Activated T-cell treated with anti-CD3 and anti-CD28 coated beads, Interleukin-2, amount 50 U/mL, for 24 hours (primary cell): ENCODE results near the gene ITM2C.

Source experiments
- DNase-seq: peaks from one replicate; pipeline ENCODE4 v3.0.0-alpha.2; 2020
- H3K27ac Mint-ChIP-seq: 2 replicates; pipeline ENCODE4 v1.8.0; 2020; ENCODE audit warnings: mild to moderate bottlenecking, mixed read lengths
- H3K27me3 Mint-ChIP-seq: 2 replicates; pipeline ENCODE4 v1.8.0; 2020; ENCODE audit warnings: mixed read lengths
- H3K36me3 Mint-ChIP-seq: 2 replicates; pipeline ENCODE4 v1.8.0; 2020; ENCODE audit warnings: low read depth, mixed read lengths
- H3K4me1 Mint-ChIP-seq: 2 replicates; pipeline ENCODE4 v1.8.0; 2020; ENCODE audit warnings: low read depth, mixed read lengths
- H3K4me3 Mint-ChIP-seq: 2 replicates; pipeline ENCODE4 v1.8.0; 2020; ENCODE audit warnings: mild to moderate bottlenecking, moderate library complexity, mixed read lengths
- H3K9me3 Mint-ChIP-seq: 2 replicates; pipeline ENCODE4 v1.8.0; 2020; ENCODE audit warnings: mixed read lengths

The ITM2C gene

GRCh38 chr2:230888824-230889400, 24.2 kb downstream of the ITM2C start:
- no peak for DNase-seq
- H3K4me3 Mint-ChIP-seq, result no peak overlapping the region
- no peak overlapping the region for H3K27ac Mint-ChIP-seq
- no peaks in the 10 kb centered on the region for H3K36me3 Mint-ChIP-seq
- H3K9me3 Mint-ChIP-seq, result no peaks in the 10 kb centered on the region
- peaks cover 23% of the 10 kb centered on the region for H3K4me1 Mint-ChIP-seq
- H3K27me3 Mint-ChIP-seq, result peaks cover 19% of the 10 kb centered on the region

- Mint-ChIP-seq H3K27ac (no peak overlapping the region), H3K27me3 (peaks cover 19% of the 10 kb centered on the region), H3K4me3 (no peak overlapping the region), H3K4me1 (peaks cover 30% of the 10 kb centered on the region), H3K9me3 (no peaks in the 10 kb centered on the region), H3K36me3 (no peaks in the 10 kb centered on the region)
- no peak for DNase-seq
These were observed 25.3 kb downstream of the ITM2C start for GRCh38 chr2:230889911-230890601.

DNA sequence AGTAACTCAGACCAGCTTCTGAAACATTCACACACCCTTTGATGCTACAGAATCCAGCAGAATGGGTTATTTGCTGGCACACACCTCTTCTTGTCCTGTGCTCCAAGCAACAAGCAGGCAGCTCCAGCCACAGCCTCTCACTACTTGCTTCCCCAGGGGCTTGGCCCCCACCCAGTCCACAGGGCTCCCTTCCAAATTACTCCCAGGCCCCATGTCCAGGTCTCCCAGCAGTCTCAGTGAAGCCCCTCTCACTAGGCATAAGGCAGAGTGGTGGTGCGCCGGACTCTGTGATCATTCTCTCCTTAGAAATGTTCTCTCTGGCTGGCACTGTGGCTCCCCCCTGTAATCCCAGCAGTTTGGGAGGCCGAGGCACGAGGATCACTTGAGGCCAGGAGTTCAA, 25.9 kb downstream of the ITM2C start:
- H3K4me1 Mint-ChIP-seq, result peaks cover 34% of the 10 kb centered on the region
- no peaks in the 10 kb centered on the region for H3K36me3 Mint-ChIP-seq

DNA sequence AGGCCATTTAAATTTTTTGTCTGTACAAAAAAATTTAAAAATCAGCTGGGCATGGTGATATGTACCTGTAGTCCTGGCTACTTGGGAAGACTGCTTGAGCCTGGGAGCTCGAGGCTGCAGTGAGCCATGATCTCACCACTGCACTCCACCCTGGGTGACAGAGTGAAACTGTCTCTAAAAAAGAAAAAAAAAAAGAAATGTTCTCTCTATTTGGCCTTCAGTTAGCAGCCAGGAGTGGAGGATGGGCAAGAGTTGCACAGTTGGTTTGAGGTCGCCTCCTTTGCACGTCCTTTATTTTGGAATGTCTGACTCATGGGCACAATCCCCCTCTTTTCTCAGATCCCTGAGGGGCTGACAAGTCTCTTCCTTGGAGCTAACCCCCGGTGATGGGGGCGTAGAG, 26.3 kb downstream of the ITM2C start:
- Mint-ChIP-seq H3K4me1 (peaks cover 30% of the 10 kb centered on the region), H3K9me3 (no peaks in the 10 kb centered on the region), H3K4me3 (no peak overlapping the region), H3K36me3 (no peaks in the 10 kb centered on the region), H3K27ac (no peak overlapping the region), H3K27me3 (peaks cover 19% of the 10 kb centered on the region)
- no peak for DNase-seq

More for the DNA sequence above, 25.9 kb downstream of the ITM2C start:
- Mint-ChIP-seq H3K27ac (no peak overlapping the region), H3K27me3 (peaks cover 19% of the 10 kb centered on the region), H3K9me3 (no peaks in the 10 kb centered on the region), H3K4me3 (no peak overlapping the region)
- no peak for DNase-seq

GRCh38 chr2:230891509-230891908, 26.8 kb downstream of the ITM2C start:
- peaks cover 30% of the 10 kb centered on the region for H3K4me1 Mint-ChIP-seq

DNA sequence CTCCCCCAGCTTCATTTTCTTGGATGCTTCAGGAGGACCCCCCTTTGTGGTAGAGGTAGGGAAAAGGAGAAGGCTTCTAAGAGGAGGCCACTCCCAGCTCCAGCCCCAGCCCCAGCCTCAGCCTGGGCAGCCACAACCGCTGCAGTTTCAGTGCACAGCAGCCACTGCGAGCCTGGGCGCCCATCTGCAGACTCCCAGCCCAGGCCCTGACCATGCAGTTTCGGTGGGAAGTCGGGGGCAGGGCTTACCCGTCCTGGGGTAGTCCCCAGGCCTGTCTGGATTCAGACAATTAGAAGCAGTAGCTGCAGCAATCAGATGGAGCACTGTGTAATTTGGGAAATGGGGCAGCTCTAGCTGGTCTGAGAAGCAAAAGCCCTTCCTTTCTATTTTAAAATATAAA, 28.6 kb downstream of the ITM2C start:
- peak; percentile 29 for DNase-seq
- H3K36me3 Mint-ChIP-seq, result no peaks in the 10 kb centered on the region
- H3K4me1 Mint-ChIP-seq, result peaks cover 30% of the 10 kb centered on the region
- no peak overlapping the region for H3K4me3 Mint-ChIP-seq
- no peak overlapping the region for H3K27ac Mint-ChIP-seq
- peaks cover 23% of the 10 kb centered on the region for H3K27me3 Mint-ChIP-seq
- H3K9me3 Mint-ChIP-seq, result no peaks in the 10 kb centered on the region

More at GRCh38 chr2:230891509-230891908, 26.8 kb downstream of the ITM2C start:
- Mint-ChIP-seq H3K27me3 (peaks cover 19% of the 10 kb centered on the region), H3K4me3 (no peak overlapping the region), H3K9me3 (no peaks in the 10 kb centered on the region), H3K36me3 (no peaks in the 10 kb centered on the region), H3K27ac (no peak overlapping the region)
- DNase-seq, result no peak

GRCh38 chr2:230893841-230894781, 29.4 kb downstream of the ITM2C start:
- H3K27me3 Mint-ChIP-seq, result peaks cover 23% of the 10 kb centered on the region
- no peak overlapping the region for H3K4me3 Mint-ChIP-seq
- peak overlapping the region; percentile 35 for H3K27ac Mint-ChIP-seq
- no peaks in the 10 kb centered on the region for H3K36me3 Mint-ChIP-seq
- no peaks in the 10 kb centered on the region for H3K9me3 Mint-ChIP-seq
- H3K4me1 Mint-ChIP-seq, result peaks cover 34% of the 10 kb centered on the region
- DNase-seq, result peak; percentile 58

- Mint-ChIP-seq H3K9me3 (no peaks in the 10 kb centered on the region), H3K27ac (no peak overlapping the region), H3K4me1 (peaks cover 48% of the 10 kb centered on the region), H3K27me3 (peaks cover 22% of the 10 kb centered on the region), H3K36me3 (no peaks in the 10 kb centered on the region), H3K4me3 (no peak overlapping the region)
- peak; percentile 28 for DNase-seq
These were observed 31.0 kb downstream of the ITM2C start for GRCh38 chr2:230895536-230896345.

- Mint-ChIP-seq H3K27me3 (peaks cover 24% of the 10 kb centered on the region), H3K9me3 (no peaks in the 10 kb centered on the region), H3K36me3 (no peaks in the 10 kb centered on the region), H3K4me1 (peaks cover 45% of the 10 kb centered on the region), H3K27ac (no peak overlapping the region), H3K4me3 (no peak overlapping the region)
- DNase-seq, result peak; percentile 17
These were observed 31.8 kb downstream of the ITM2C start for GRCh38 chr2:230896346-230897115.

DNA sequence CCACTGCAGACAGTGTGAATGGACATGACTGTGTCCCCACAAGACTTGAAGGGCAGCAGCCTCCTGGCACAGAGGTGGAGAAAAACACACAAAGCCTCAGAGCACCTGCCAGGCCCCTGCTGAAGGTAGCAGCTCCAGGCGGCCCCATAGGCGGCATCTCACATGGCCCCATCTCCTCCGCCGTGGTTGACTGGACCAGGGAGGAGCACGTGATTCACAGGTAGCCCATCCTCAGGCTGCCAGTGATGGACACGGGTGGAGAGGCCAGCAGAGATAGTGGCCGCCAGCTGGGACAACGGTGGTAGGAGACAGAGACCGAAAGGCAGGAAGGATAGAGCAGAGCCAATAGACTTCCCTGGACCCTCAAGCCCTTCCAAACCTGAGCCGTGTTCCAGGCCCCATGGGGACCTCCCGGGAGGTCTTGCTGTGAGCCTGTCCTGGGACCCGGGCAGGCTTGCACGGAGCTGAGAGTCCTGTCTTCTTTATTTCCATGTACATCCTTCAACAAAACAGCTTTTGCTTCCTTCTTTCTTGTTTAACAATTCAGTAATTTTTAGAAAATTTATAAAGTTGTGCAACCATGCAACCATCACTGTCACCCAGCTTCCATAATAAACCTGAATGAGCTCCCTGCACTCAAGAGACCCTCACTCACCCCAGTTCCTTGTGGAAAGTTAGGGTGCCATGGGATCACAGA, 33.4 kb downstream of the ITM2C start:
- no peak overlapping the region for H3K4me3 Mint-ChIP-seq
- H3K36me3 Mint-ChIP-seq, result no peaks in the 10 kb centered on the region
- no peaks in the 10 kb centered on the region for H3K9me3 Mint-ChIP-seq
- H3K4me1 Mint-ChIP-seq, result peaks cover 54% of the 10 kb centered on the region
- H3K27me3 Mint-ChIP-seq, result peaks cover 18% of the 10 kb centered on the region
- DNase-seq, result peak; percentile 29
- no peak overlapping the region for H3K27ac Mint-ChIP-seq

GRCh38 chr2:230898713-230899091, 34.0 kb downstream of the ITM2C start:
- Mint-ChIP-seq H3K9me3 (no peaks in the 10 kb centered on the region), H3K36me3 (no peaks in the 10 kb centered on the region), H3K4me1 (peaks cover 53% of the 10 kb centered on the region), H3K4me3 (no peak overlapping the region), H3K27ac (no peak overlapping the region), H3K27me3 (peaks cover 23% of the 10 kb centered on the region)
- no peak for DNase-seq

DNA sequence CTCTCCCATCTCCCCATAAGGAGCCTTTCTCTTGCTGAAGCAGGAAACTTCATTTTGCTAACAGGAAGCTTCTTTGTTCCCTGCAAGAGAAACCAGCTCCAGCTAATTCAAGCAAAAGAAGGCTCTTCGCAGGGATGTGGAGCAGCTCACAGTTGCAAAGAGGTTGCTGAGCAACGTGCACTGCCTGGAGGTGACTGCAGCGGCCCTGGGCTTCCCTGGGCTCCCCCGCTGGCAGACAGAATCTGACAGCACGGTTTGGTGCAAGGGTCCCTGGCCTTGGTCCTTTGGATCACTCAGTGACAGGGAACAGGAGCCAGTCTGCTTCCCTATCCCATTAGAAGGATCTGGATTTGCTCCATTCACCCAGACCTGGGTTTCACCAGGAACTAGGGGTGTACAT, 34.5 kb downstream of the ITM2C start:
- Mint-ChIP-seq H3K27ac (no peak overlapping the region), H3K27me3 (peaks cover 24% of the 10 kb centered on the region), H3K36me3 (no peaks in the 10 kb centered on the region), H3K9me3 (no peaks in the 10 kb centered on the region), H3K4me1 (peaks cover 53% of the 10 kb centered on the region), H3K4me3 (no peak overlapping the region)
- peak; percentile 34 for DNase-seq

DNA sequence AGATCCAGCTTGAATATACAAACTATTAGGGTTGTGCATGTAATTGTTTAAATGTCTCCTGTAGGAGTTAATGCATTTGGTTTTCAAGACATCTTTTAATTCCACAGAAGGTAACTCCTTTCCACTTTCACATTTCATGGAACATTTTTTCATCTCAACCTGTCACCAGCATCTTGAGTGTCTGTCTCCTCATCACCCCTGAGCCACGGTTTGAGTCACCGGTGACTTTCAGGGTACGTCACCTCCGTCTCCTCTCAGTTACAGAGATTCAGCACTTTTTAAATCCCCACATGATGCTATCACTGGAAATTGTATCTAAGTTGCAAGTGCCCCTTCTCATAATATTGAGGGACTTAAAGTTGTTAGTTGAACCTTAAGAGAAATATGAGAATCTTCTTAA, 35.0 kb downstream of the ITM2C start:
- H3K27me3 Mint-ChIP-seq, result peaks cover 24% of the 10 kb centered on the region
- DNase-seq, result peak; percentile 58
- H3K36me3 Mint-ChIP-seq, result no peaks in the 10 kb centered on the region
- H3K27ac Mint-ChIP-seq, result no peak overlapping the region
- no peak overlapping the region for H3K4me3 Mint-ChIP-seq
- H3K4me1 Mint-ChIP-seq, result peaks cover 53% of the 10 kb centered on the region
- H3K9me3 Mint-ChIP-seq, result no peaks in the 10 kb centered on the region
